HG03039 (cell line): ENCODE data around the gene IRF9.

ENCODE experiments used
- ATAC-seq: cut with Tn5 transposase; IDR thresholded peaks from one replicate; pipeline ENCODE4 v1.9.1; 2021; ENCODE audit warnings: mild to moderate bottlenecking, moderate library complexity; ENCODE audit not compliant: unreplicated experiment

Gene IRF9

GRCh38 chr14:24146453-24146977 is 14.6 kb upstream of the IRF9 start, which contains the start of gene PSME2:
TSS of gene PSME2 (minus strand) at chr14:24146610. CDS start at chr14:24146581, 29 bp downstream.
- peak; percentile 51 for ATAC-seq

GRCh38 chr14:24146978-24147760 is 13.9 kb upstream of the IRF9 start, which contains the start of gene RNF31:
TSS of gene RNF31 (plus strand) at chr14:24147498. CDS start at chr14:24147699, 201 bp downstream.
- ATAC-seq, result peak; percentile 80

- no peak for ATAC-seq
Observed at GRCh38 chr14:24147761-24148428, 13.2 kb upstream of the IRF9 start.

- ATAC-seq, result no peak
Observed at GRCh38 chr14:24149302-24149969, 11.6 kb upstream of the IRF9 start.

- no peak for ATAC-seq
Observed at GRCh38 chr14:24150061-24150460, 11.0 kb upstream of the IRF9 start.

GRCh38 chr14:24150567-24150966 is 10.5 kb upstream of the IRF9 start:
- no peak for ATAC-seq

GRCh38 chr14:24150993-24151392 is 10.1 kb upstream of the IRF9 start:
- no peak for ATAC-seq

GRCh38 chr14:24151404-24152080 is 9.5 kb upstream of the IRF9 start:
- ATAC-seq, result no peak

GRCh38 chr14:24155100-24155499 is 6.0 kb upstream of the IRF9 start:
- no peak for ATAC-seq

GRCh38 chr14:24156840-24157239 is 4.2 kb upstream of the IRF9 start:
- no peak for ATAC-seq

GRCh38 chr14:24157331-24157730 is 3.7 kb upstream of the IRF9 start:
- ATAC-seq, result no peak

GRCh38 chr14:24159777-24160498 is 1.1 kb upstream of the IRF9 start:
- no peak for ATAC-seq

- no peak for ATAC-seq
Observed at GRCh38 chr14:24160499-24160849, 591 bp upstream of the IRF9 start.

- ATAC-seq, result no peak
Observed at GRCh38 chr14:24162093-24162492, 1.0 kb downstream of the IRF9 start.

GRCh38 chr14:24164518-24164991 is 3.5 kb downstream of the IRF9 start:
- ATAC-seq, result no peak

GRCh38 chr14:24165785-24166184 is 4.7 kb downstream of the IRF9 start:
- ATAC-seq, result no peak

- ATAC-seq, result no peak
Observed at GRCh38 chr14:24167469-24168114, 6.5 kb downstream of the IRF9 start.

GRCh38 chr14:24171422-24172260 is 10.6 kb downstream of the IRF9 start, which contains the start of gene REC8:
TSS of gene REC8 (plus strand) at chr14:24172080. CDS start at chr14:24172553, 473 bp downstream.
- ATAC-seq, result peak; percentile 42
